Activated CD8-positive, alpha-beta T cell treated with anti-CD3 and anti-CD28 coated beads for 36 hours (primary cell): ENCODE measurements around the gene ATP23. TPM values are rescaled to one million over a fixed set of nuclear protein-coding genes. Genes with fewer than 3 reads are reported as not detected.

Experiments
- ATAC-seq: fragments of 200-7000 bp; cut with Tn5 transposase; one replicate; pipeline ENCODE4 v1.10.0; 2021; ENCODE audit warnings: mild to moderate bottlenecking, moderate library complexity
- CTCF ChIA-PET: fragments of 350-600 bp; sonication (Branson Sonifier 250); formaldehyde crosslinking; loops from one replicate; lab custom pipeline; 2021; ENCODE audit warnings: antibody characterized with exemption; lab: Charles Lee
- POLR2A ChIA-PET: fragments of 350-600 bp; sonication (Branson Sonifier 250); formaldehyde crosslinking; loops from one replicate; lab custom pipeline; 2021; ENCODE audit warnings: antibody characterized with exemption; lab: Charles Lee
- DNase-seq: peaks from one replicate; pipeline ENCODE4 v3.0.0-alpha.2; 2020
- H3K27ac Mint-ChIP-seq: one replicate; pipeline ENCODE4 v1.8.0; 2021; ENCODE audit warnings: mild to moderate bottlenecking, mixed read lengths
- H3K27me3 Mint-ChIP-seq: one replicate; pipeline ENCODE4 v1.8.0; 2021; ENCODE audit warnings: mixed read lengths
- H3K36me3 Mint-ChIP-seq: one replicate; pipeline ENCODE4 v1.8.0; 2021; ENCODE audit warnings: low read depth, mixed read lengths
- H3K4me1 Mint-ChIP-seq: one replicate; pipeline ENCODE4 v1.8.0; 2021; ENCODE audit warnings: low read depth, mixed read lengths
- H3K4me3 Mint-ChIP-seq: one replicate; pipeline ENCODE4 v1.8.0; 2021; ENCODE audit warnings: mild to moderate bottlenecking, moderate library complexity, mixed read lengths
- H3K9me3 Mint-ChIP-seq: one replicate; pipeline ENCODE4 v1.8.0; 2021; ENCODE audit warnings: mixed read lengths
- CTCF ChIP-seq: fragments of 200-600 bp; IDR thresholded peaks from one replicate; pipeline ENCODE4 v1.8.0; 2022; ENCODE audit warnings: antibody characterized with exemption, mild to moderate bottlenecking
- intact Hi-C: fragments of 100-400 bp; cut with micrococcal nuclease; formaldehyde crosslinking; loops from one replicate; pipeline ENCODE4 v1.10.0; 2022
- total RNA-seq, 2 experiments: library from RNA; stranded (reverse); gene quantifications; one replicate each; pipeline ENCODE4 v1.2.3, GENCODE V29; 2021

ATP23 gene
- total RNA-seq, 2 experiments from 2014 or later, result 15.8 to 16.7 TPM

GRCh38 chr12:57907281-57907680 is 34.1 kb upstream of the ATP23 start:
- H3K9me3 Mint-ChIP-seq, result no peaks in the 10 kb centered on the region
- peaks cover 2% of the 10 kb centered on the region for H3K27me3 Mint-ChIP-seq
- intact Hi-C loops, result loop anchor here (5.0 kb wide), 1 partner anchor 125 kb away; the partner anchor contains the start of gene TSFM
- ATAC-seq, result no peak
- H3K36me3 Mint-ChIP-seq, result no peaks in the 10 kb centered on the region
- peaks cover 3% of the 10 kb centered on the region for H3K4me1 Mint-ChIP-seq
- DNase-seq, result no peak
- POLR2A ChIA-PET, result interaction anchor here (0.9 to 1.0 kb wide), 2 partner anchors 75 to 78 kb away, joined by 3 read pairs; no protein-coding TSS in a partner anchor
- CTCF ChIA-PET, result interaction anchor here (0.6 to 7.1 kb wide), 4 partner anchors 12 to 107 kb away, joined by 3 to 124 read pairs (median 4); no protein-coding TSS in a partner anchor
- no peak for TF ChIP-seq CTCF
- no peak overlapping the region for H3K4me3 Mint-ChIP-seq
- H3K27ac Mint-ChIP-seq, result no peak overlapping the region

DNA sequence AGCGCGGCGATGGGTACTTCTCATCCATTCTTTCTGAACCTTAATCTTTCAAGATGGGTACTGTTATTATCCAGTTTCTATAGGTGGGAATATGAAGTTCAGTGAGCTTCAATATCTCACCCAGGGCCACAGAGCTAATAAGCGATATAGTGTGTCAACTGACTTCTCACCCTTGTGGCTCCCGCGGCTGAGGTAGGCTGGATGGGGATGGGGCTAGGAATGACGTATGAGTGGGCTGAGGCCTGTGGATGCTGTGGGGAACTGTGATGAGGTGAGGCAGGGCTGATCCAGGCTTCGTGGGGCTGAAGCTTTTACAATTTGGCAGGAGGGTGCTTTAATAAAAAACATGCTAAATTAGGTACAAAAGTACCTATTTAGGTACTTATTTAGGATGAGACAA is 32.9 kb upstream of the ATP23 start:
- no peak for ATAC-seq
- no peaks in the 10 kb centered on the region for H3K36me3 Mint-ChIP-seq
- ChIA-PET CTCF (interaction anchor here (0.7 kb wide), 1 partner anchor 75 kb away, joined by 3 read pairs; no protein-coding TSS in a partner anchor), POLR2A (no interaction called here)
- peaks cover 3% of the 10 kb centered on the region for H3K4me1 Mint-ChIP-seq
- intact Hi-C loops, result loop anchor here (5.0 kb wide), 1 partner anchor 126 kb away; the partner anchor contains the start of gene TSFM
- no peaks in the 10 kb centered on the region for H3K9me3 Mint-ChIP-seq
- no peak for TF ChIP-seq CTCF
- H3K4me3 Mint-ChIP-seq, result no peak overlapping the region
- H3K27ac Mint-ChIP-seq, result no peak overlapping the region
- no peak for DNase-seq
- H3K27me3 Mint-ChIP-seq, result peaks cover 2% of the 10 kb centered on the region

GRCh38 chr12:57909056-57909455 is 32.3 kb upstream of the ATP23 start:
- ChIA-PET CTCF (interaction anchor here (0.7 kb wide), 1 partner anchor 76 kb away, joined by 3 read pairs; no protein-coding TSS in a partner anchor), POLR2A (no interaction called here)
- Mint-ChIP-seq H3K4me3 (no peak overlapping the region), H3K9me3 (no peaks in the 10 kb centered on the region), H3K27me3 (peaks cover 2% of the 10 kb centered on the region), H3K36me3 (no peaks in the 10 kb centered on the region), H3K27ac (no peak overlapping the region), H3K4me1 (peaks cover 3% of the 10 kb centered on the region)
- no peak for DNase-seq
- TF ChIP-seq CTCF, result no peak
- ATAC-seq, result no peak
- intact Hi-C loops, result loop anchor here (5.0 kb wide), 1 partner anchor 127 kb away; the partner anchor contains the start of gene TSFM

DNA sequence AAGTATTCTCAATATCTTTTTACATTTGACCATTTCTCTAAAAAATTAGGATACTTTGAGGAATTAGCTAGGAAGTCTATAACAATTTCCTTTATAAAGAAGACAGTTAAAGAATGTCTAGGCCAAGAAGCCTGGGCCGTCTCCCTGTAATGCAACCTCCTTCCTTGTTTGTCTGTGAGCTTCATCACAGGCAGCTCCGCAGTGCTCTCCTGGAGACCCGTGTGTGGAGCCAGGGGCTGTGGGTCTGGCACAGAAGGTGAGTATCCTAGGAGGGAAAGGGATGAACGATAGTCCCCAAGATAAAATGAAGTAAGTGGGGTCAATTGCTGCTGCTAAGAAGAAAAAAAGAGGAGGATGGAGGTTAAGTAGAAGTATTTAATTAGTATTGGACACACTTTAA is 31.8 kb upstream of the ATP23 start:
- H3K27ac Mint-ChIP-seq, result no peak overlapping the region
- ChIA-PET CTCF (interaction anchor here (0.6 kb wide), 1 partner anchor 77 kb away, joined by 3 read pairs; no protein-coding TSS in a partner anchor), POLR2A (no interaction called here)
- ATAC-seq (no peak), DNase-seq (no peak)
- no peaks in the 10 kb centered on the region for H3K36me3 Mint-ChIP-seq
- H3K9me3 Mint-ChIP-seq, result no peaks in the 10 kb centered on the region
- no peak overlapping the region for H3K4me3 Mint-ChIP-seq
- H3K4me1 Mint-ChIP-seq, result peaks cover 3% of the 10 kb centered on the region
- no peak for TF ChIP-seq CTCF
- H3K27me3 Mint-ChIP-seq, result peaks cover 2% of the 10 kb centered on the region
- intact Hi-C loops, result loop anchor here (5.0 kb wide), 1 partner anchor 127 kb away; the partner anchor contains the start of gene TSFM

DNA sequence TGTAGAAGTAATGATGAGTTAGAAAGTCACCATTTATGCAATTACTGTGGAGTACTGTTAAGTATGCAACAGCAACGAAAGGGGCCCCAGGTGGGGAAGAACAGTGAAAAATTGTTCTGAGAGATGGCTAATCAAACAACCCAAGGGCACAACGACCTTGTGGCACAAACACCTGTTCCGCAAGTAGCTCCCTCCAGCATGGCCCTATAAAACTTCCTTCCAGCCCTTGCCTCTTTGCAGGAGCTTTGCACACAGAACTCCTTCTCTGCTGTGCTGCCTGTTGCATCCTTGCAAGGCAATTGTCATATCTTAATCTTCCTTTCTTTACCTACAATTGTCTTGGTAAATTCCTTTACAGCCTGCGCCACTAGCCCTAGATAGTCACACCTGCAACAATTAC is 23.2 kb upstream of the ATP23 start:
- Mint-ChIP-seq H3K27me3 (no peaks in the 10 kb centered on the region), H3K27ac (no peak overlapping the region), H3K9me3 (no peaks in the 10 kb centered on the region), H3K4me1 (no peaks in the 10 kb centered on the region), H3K4me3 (no peak overlapping the region), H3K36me3 (no peaks in the 10 kb centered on the region)
- no peak for DNase-seq
- ATAC-seq, result no peak
- ChIA-PET CTCF (interaction anchor here (1.5 kb wide), 1 partner anchor 12 kb away, joined by 4 read pairs; no protein-coding TSS in a partner anchor), POLR2A (no interaction called here)
- no peak for TF ChIP-seq CTCF
- intact Hi-C loops, result no loop called here
